ENCODE results near the gene CTSC.
"Not testable (repeated sequence)": the region's sequence is repeated elsewhere in the genome, so short reads cannot be mapped to it uniquely, and the experiment has no call there.

Gene CTSC

GRCh38 chr11:88352139-88352538, 14.6 kb upstream of the CTSC start:
- DNase-seq (ENCODE audit: low spot score) = no peak

- DNase-seq (ENCODE audit: low spot score) = no peak
These were observed 11.3 kb upstream of the CTSC start for GRCh38 chr11:88348870-88349269.

- no peak for DNase-seq (ENCODE audit: low spot score)
These were observed 8.4 kb upstream of the CTSC start for GRCh38 chr11:88345949-88346348.

GRCh38 chr11:88345408-88345807, 7.9 kb upstream of the CTSC start:
- DNase-seq (ENCODE audit: low spot score) = peak; percentile 28

- no peak for DNase-seq (ENCODE audit: low spot score)
These were observed 7.3 kb upstream of the CTSC start for GRCh38 chr11:88344869-88345268.

GRCh38 chr11:88341522-88342251, 4.2 kb upstream of the CTSC start:
- DNase-seq (ENCODE audit: low spot score) = no peak

- peak; percentile 12 for DNase-seq (ENCODE audit: low spot score)
These were observed 2.9 kb upstream of the CTSC start for GRCh38 chr11:88340366-88340935.

- peak; percentile 29 for DNase-seq (ENCODE audit: low spot score)
These were observed 592 bp upstream of the CTSC start for GRCh38 chr11:88337987-88338668.

- no peak for DNase-seq (ENCODE audit: low spot score)
These were observed 2.3 kb downstream of the CTSC start for GRCh38 chr11:88335284-88335683.

GRCh38 chr11:88333862-88334261, 3.7 kb downstream of the CTSC start:
- no peak for DNase-seq (ENCODE audit: low spot score)

GRCh38 chr11:88332851-88333250, 4.7 kb downstream of the CTSC start:
- no peak for DNase-seq (ENCODE audit: low spot score)

GRCh38 chr11:88330826-88331428, 6.6 kb downstream of the CTSC start:
- no peak for DNase-seq (ENCODE audit: low spot score)

- DNase-seq (ENCODE audit: low spot score) = no peak
These were observed 7.8 kb downstream of the CTSC start for GRCh38 chr11:88329563-88330250.

- no peak for DNase-seq (ENCODE audit: low spot score)
These were observed 9.9 kb downstream of the CTSC start for GRCh38 chr11:88327462-88328143.

- no peak for DNase-seq (ENCODE audit: low spot score)
These were observed 10.5 kb downstream of the CTSC start for GRCh38 chr11:88327061-88327460.

GRCh38 chr11:88326099-88326498, 11.4 kb downstream of the CTSC start:
- no peak for DNase-seq (ENCODE audit: low spot score)

GRCh38 chr11:88324562-88325345, 12.8 kb downstream of the CTSC start:
- DNase-seq (ENCODE audit: low spot score) = no peak

- not testable (repeated sequence) for DNase-seq (ENCODE audit: low spot score)
These were observed 14.7 kb downstream of the CTSC start for GRCh38 chr11:88322881-88323280.

GRCh38 chr11:88321412-88321811, 16.1 kb downstream of the CTSC start:
- DNase-seq (ENCODE audit: low spot score) = not testable (repeated sequence)

- DNase-seq (ENCODE audit: low spot score) = peak; percentile 12
These were observed 17.4 kb downstream of the CTSC start for GRCh38 chr11:88320149-88320559.

- no peak for DNase-seq (ENCODE audit: low spot score)
These were observed 19.5 kb downstream of the CTSC start for GRCh38 chr11:88318017-88318416.

Measured in hepatic stellate cell (primary cell).